GM19468 (cell line): ENCODE data around the gene CENPF.
A peak's percentile ranks its signal among the peaks of the same experiment; 100 is the strongest.
"Not testable (repeated sequence)": the region's sequence is repeated elsewhere in the genome, so short reads cannot be mapped to it uniquely, and the experiment has no call there.

Experiments used
- ATAC-seq: cut with Tn5 transposase; IDR thresholded peaks from one replicate; pipeline ENCODE4 v1.9.1; 2021; ENCODE audit warnings: mild to moderate bottlenecking, moderate library complexity, moderate number of reproducible peaks; ENCODE audit not compliant: unreplicated experiment; ENCODE audit errors: extremely low read depth

Gene CENPF

GRCh38 chr1:214602764-214603657 is at the start of gene CENPF:
CENPF (plus strand) TSS chr1:214603195; CDS start chr1:214613755, 10,560 bp downstream.
- ATAC-seq, result peak; percentile 100

- ATAC-seq, result no peak
These were observed 44.9 kb upstream of the CENPF start for GRCh38 chr1:214557952-214558735.

DNA sequence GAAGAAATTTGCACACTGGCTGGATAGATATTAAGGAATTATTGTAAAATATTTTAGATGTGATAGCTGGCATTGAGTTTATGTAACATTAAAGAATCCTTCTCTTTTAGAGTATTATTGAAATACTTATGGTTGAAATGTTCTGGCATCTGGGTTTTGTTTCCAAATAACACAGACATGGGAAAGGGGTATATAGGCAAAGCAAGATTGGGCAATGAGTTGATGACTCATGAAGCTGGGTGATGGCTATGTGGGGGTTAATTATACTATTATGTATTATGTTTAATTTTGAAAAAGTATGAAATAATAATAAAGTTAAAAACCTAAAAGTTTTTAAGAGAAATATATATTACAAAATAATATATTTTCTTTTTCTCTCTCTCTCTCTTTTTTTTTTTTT is 39.1 kb upstream of the CENPF start:
- ATAC-seq, result no peak

- no peak for ATAC-seq
These were observed 37.7 kb upstream of the CENPF start for GRCh38 chr1:214565310-214565709.

GRCh38 chr1:214566158-214567104 is 36.6 kb upstream of the CENPF start:
- ATAC-seq, result no peak

GRCh38 chr1:214567481-214567980 is 35.5 kb upstream of the CENPF start:
- no peak for ATAC-seq

DNA sequence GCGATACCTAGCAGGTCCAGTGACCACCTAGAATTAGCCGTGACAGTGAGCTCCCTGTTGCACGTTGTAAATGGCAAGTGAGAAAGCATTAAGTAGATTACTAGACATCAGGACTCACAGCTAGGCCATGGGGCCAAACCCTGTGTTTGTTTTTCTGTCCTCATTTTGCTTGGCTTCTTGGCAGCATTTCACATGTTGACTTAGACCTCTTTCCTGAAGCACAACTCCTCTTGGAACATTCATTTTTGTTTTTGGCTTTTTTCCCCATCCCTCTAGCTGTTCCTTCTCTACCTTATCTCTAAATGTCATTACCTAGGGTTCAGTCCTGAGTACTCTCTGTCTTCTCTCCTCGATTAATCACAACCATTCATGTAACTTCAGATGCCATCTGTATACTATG is 34.7 kb upstream of the CENPF start:
- no peak for ATAC-seq

- no peak for ATAC-seq
These were observed 33.5 kb upstream of the CENPF start for GRCh38 chr1:214569357-214570004.

DNA sequence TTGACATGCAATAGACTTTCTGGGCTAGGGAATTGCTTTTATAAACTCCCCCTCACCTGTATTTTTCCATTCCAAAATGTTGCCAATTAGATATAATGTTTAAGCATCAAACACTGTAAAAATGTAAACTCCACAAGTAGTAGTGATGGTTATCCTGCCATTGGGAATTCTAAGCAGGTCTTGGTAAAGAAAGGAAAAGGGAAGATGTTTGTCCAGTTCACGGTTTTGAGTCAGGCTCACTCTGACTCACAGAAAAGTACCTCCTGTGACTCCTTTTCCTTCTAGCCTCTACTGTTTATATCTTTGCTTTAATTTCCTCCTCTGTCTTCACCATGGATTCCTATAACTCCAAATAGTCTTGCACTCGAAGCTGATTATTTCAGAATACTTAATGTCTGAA is 32.6 kb upstream of the CENPF start:
- ATAC-seq, result no peak

DNA sequence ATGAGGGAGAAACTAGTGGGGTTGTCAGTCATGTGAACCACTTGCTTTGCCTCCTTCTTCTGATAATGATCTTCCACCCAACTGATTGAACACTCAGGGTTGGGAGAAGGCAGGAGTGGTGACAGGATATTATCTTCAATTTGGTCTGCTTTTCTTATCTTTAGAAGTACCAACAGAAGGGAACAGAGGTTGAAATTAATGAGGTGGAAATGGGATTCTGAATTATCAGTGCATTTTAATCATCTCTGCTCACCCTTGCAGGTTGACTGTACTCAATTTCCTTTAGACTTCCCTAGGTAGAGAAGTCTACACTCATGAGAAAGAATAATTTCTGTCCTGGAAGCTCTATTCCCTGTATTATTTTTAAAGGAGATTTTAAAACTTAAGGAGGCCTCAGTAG is 31.7 kb upstream of the CENPF start:
- ATAC-seq, result no peak

DNA sequence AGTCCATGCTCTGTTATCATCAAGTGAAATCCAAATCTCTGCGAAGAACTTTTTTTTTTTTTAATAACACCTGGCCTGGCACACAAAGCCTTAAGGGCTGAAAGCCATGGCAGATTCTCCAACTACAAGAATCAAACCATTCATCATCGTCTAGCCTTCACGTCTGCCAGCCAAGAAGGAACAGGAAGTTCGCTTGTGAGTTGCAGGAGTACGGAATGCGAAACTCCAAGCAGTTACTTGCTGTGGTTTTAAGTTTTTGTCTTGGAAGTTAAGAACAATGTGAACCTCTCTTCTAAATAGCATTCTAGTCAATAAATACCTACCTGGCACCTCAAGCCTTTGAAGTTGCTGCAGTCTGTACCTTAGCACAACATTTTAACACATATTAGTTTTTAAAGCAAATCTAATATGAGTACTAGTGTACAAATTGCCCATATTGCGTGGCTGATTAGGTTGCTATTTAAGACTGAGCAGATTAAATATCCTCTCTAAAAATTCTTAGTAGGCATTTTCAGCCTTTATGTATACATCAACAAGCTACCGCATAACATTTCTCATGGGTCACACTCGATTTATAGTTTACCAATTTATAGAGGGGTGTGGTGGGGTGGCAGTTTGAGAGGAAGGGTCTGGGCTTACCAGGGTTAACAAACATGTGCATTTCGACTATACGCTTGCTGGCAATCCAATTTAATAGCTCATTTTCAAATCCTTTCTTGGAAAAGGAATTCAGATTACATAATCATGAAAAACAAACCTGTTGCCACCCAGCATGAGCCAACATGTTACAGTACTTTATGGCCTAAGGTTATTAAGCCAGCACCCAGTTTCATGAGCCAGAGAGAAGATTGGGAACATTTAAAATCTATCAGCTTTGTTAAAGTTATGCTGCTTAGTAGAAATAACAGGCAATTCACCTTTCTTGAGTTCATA is 29.3 kb upstream of the CENPF start:
- no peak for ATAC-seq

DNA sequence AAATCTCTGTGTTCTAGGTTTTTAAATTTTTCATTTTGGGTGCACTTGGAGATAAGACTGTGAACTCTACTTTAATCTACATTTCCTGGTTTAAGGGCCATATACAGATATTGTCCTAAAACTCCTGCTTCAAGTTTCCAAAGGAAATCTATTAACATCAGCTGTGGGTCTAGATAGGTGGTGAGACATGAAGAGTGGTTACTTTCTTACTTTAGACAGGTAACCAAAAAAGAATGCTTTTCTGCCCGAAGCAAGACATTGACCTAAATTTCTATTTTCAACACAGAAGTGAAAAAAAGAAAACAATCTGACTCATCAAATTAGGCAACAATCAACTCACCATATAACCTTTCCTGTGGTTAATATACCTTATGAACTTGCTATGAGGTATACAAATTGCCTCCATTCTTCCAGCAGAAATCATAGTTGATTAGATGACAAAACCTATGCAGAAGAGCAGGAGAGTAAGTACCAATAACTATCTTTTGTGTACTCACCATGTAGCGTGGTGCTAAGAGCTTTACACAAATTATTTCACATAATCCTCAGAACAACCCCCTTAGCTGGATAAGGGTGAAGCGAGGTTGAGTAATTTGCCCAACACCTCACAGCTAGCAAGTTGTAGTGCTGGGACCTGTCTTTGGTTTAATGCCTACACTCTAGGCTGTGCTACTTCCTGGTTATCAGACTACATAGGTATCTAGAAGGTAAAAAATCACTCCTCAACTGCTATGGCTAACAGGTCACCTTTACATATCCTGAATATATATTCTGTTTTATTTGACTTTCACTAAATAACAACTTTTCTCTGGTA is 28.2 kb upstream of the CENPF start:
- no peak for ATAC-seq

DNA sequence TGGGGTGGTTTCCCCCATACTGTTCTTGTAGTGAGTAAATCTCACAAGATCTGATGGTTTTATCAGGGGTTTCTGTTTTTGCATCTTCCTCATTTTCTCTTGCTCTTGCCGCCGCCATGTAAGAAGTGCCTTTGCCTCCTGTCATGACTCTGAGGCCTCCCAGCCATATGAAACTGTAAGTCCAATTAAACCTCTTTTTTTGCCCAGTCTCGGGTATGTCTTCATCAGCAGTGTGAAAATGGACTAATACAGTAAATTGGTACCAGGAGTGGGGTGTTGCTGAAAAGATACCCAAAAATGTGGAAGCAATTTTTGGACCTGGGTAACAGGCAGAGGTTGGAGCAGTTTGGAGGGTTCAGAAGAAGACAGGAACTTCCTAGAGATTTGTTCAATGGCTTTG is 26.9 kb upstream of the CENPF start:
- not testable (repeated sequence) for ATAC-seq

DNA sequence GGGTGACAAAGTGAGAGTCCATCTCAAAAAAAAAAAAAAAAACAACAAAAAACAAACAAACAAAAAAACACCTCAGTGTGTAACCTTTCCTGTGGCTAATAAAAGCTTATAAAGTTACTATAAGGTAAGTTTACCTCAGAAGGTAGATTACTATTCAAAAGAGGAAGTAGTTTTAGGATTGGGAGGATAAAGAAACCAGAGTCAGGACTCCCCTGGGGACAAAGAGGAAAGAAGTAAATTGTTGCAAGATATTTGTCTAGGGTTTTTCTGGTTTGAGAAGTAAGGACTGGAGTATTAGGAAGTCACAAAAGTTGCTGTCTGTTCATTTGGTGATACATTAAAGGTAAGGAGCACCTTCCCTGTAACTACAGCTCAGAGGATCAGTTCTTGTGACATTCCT is 23.8 kb upstream of the CENPF start:
- no peak for ATAC-seq

DNA sequence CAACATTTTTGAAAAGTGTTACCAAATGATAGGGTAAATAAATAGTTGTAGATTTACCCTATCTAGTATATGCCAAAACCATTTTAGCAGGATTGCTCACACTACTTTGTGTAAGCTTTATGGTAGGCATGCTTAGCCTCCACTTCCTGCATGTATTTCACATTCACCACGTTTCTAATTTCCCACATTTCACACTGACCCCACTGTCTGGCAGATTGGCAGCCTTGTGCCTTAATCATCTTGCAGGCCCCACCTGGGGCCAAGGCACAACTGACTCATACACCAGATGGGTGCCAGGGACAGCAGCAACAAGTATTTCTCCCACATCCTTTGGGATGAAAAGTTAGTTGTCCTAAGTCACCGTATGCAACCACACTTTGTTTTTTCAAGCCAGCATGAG is 21.2 kb upstream of the CENPF start:
- ATAC-seq, result no peak

- ATAC-seq, result no peak
These were observed 20.6 kb upstream of the CENPF start for GRCh38 chr1:214582289-214582891.

- no peak for ATAC-seq
These were observed 19.9 kb upstream of the CENPF start for GRCh38 chr1:214583113-214583512.
